ENCODE measurements around the gene RBM46.

- TF ChIP-seq CTCF (IDR thresholded peaks at IDR 0.05): no peak
- TF ChIP-seq POLR2A (IDR thresholded peaks at IDR 0.05): no peak
- no peak for TF ChIP-seq POLR2AphosphoS5 (IDR thresholded peaks at IDR 0.05)
- no peak for TF ChIP-seq EP300 (IDR thresholded peaks at IDR 0.05)
Measured at GRCh38 chr4:154858166-154858565, 77.1 kb downstream of the RBM46 start.
